SK-N-SH (cell line): ENCODE results near the gene BIRC5. TPM values are rescaled to one million over a fixed set of nuclear protein-coding genes. Genes with fewer than 3 reads are reported as not detected.
"Not testable (repeated sequence)": the region's sequence is repeated elsewhere in the genome, so short reads cannot be mapped to it uniquely, and the experiment has no call there.

Source experiments
- CTCF ChIA-PET: fragments of 300-600, 350-600 bp; formaldehyde crosslinking; extraction: SDS; loops from one replicate; lab custom pipeline; 2021; lab: Yijun Ruan, JAX
- POLR2A ChIA-PET: fragments of 350-600 bp; sonication (Branson Sonifier 250); formaldehyde crosslinking; extraction: SDS; loops from one replicate; lab custom pipeline; 2020; ENCODE audit warnings: antibody characterized with exemption, inconsistent platforms; lab: Yijun Ruan, JAX
- DNase-seq: peaks from one replicate; pipeline ENCODE4 v3.0.0; 2012
- H2AFZ ChIP-seq: fragments of 200-600 bp; sonication (generic); 2 replicates; pipeline ENCODE4 v1.8.1; 2016; ENCODE audit warnings: antibody characterized with exemption, mild to moderate bottlenecking, low read depth
- H3F3A ChIP-seq: fragments of 200-600 bp; sonication (generic); replicated peaks from 2 replicates; pipeline ENCODE3; 2016; ENCODE audit warnings: antibody characterized with exemption, mild to moderate bottlenecking; ENCODE audit not compliant: insufficient read depth
- H3K27ac ChIP-seq, 2 experiments: fragments of 200-500 bp in 1 of 2; fragments of 200-600 bp in 1 of 2; sonication (Bioruptor generic) in 1 of 2; sonication (generic), shearing (Covaris generic) in 1 of 2; 2 replicates each; pipeline versions ENCODE4 v1.5.1 to v1.6.1; 2014 to 2016; ENCODE audit warnings: low read depth in 2 of 2, inconsistent platforms in 1 of 2, low read length in 1 of 2, mild to moderate bottlenecking in 1 of 2, mixed read lengths in 1 of 2
- H3K27me3 ChIP-seq: fragments of 200-600 bp; sonication (generic), shearing (Covaris generic); 2 replicates; pipeline ENCODE4 v1.6.1; 2016; ENCODE audit warnings: mixed run types; ENCODE audit not compliant: insufficient read depth
- H3K36me3 ChIP-seq, 2 experiments: fragments of 200-500 bp in 1 of 2; fragments of 200-600 bp in 1 of 2; sonication (Bioruptor generic) in 1 of 2; sonication (generic) in 1 of 2; replicated peaks in 1 of 2; 2 replicates each; pipeline versions ENCODE3 to v1.5.1; 2014 to 2016; ENCODE audit warnings: low read length in 1 of 2, mild to moderate bottlenecking in 1 of 2; ENCODE audit not compliant: insufficient read depth in 2 of 2, control insufficient read depth in 1 of 2
- H3K4me1 ChIP-seq, 2 experiments: fragments of 200-500 bp in 1 of 2; fragments of 200-600 bp in 1 of 2; sonication (Bioruptor generic) in 1 of 2; sonication (generic), shearing (Covaris generic) in 1 of 2; 2 replicates each; pipeline versions ENCODE4 v1.5.1 to v1.6.1; 2014 to 2016; ENCODE audit warnings: low read depth in 1 of 2, low read length in 1 of 2, mixed run types in 1 of 2; ENCODE audit not compliant: insufficient read depth in 2 of 2, control insufficient read depth in 1 of 2
- H3K4me2 ChIP-seq: fragments of 200-600 bp; sonication (generic), shearing (Covaris generic); 2 replicates; pipeline ENCODE4 v1.6.1; 2017; ENCODE audit warnings: mixed run types
- H3K4me3 ChIP-seq, 2 experiments: fragments of 200-500 bp in 1 of 2; fragments of 200-600 bp in 1 of 2; sonication (Bioruptor generic) in 1 of 2; sonication (generic), shearing (Covaris generic) in 1 of 2; 2 replicates each; pipeline versions ENCODE4 v1.5.1 to v1.8.1; 2014 to 2016; ENCODE audit warnings: low read depth in 2 of 2, inconsistent platforms in 1 of 2, low read length in 1 of 2, mild to moderate bottlenecking in 1 of 2, mixed read lengths in 1 of 2, moderate library complexity in 1 of 2
- H3K79me2 ChIP-seq: fragments of 200-600 bp; sonication (generic); 2 replicates; pipeline ENCODE4 v1.8.1; 2017; ENCODE audit warnings: mild to moderate bottlenecking; ENCODE audit not compliant: insufficient read depth
- H3K9ac ChIP-seq: fragments of 200-600 bp; sonication (generic); 2 replicates; pipeline ENCODE4 v1.6.1; 2017; ENCODE audit warnings: mixed run types
- H3K9me2 ChIP-seq: fragments of 200-600 bp; sonication (generic); 2 replicates; pipeline ENCODE4 v1.6.1; 2017; ENCODE audit warnings: mixed run types
- H3K9me3 ChIP-seq: fragments of 200-600 bp; sonication (generic); 2 replicates; pipeline ENCODE4 v1.6.1; 2017; ENCODE audit warnings: mixed run types, mild to moderate bottlenecking, moderate library complexity
- H4K20me1 ChIP-seq: fragments of 200-600 bp; sonication (generic); 2 replicates; pipeline ENCODE4 v1.6.1; 2017; ENCODE audit warnings: mild to moderate bottlenecking, mixed run types; ENCODE audit not compliant: insufficient read depth
- ELF1 ChIP-seq: IDR thresholded peaks from 2 replicates; pipeline ENCODE4 v1.4.0; 2012
- FOXJ3 ChIP-seq: sonication (generic); formaldehyde crosslinking; IDR thresholded peaks from 2 replicates; pipeline ENCODE4 v1.5.1; 2020; ENCODE audit warnings: mild to moderate bottlenecking, missing genetic modification reagents
- FOXM1 ChIP-seq: IDR thresholded peaks from 2 replicates; pipeline ENCODE4 v1.4.0; 2012; ENCODE audit warnings: low read depth, mild to moderate bottlenecking
- GATA2 ChIP-seq: sonication (generic); formaldehyde crosslinking; IDR thresholded peaks from 2 replicates; pipeline ENCODE4 v1.5.0; 2020; ENCODE audit warnings: mild to moderate bottlenecking, missing genetic modification reagents
- MXI1 ChIP-seq: IDR thresholded peaks from 2 replicates; pipeline ENCODE4 v1.6.1; 2012; ENCODE audit warnings: mild to moderate bottlenecking, low read depth, low read length, improper control_type of control experiment
- NRF1 ChIP-seq: IDR thresholded peaks from 2 replicates; pipeline ENCODE4 v1.6.1; 2012; ENCODE audit warnings: low read depth, mild to moderate bottlenecking, low read length
- RCOR1 ChIP-seq: fragments of 150-350 bp; IDR thresholded peaks from 2 replicates; pipeline ENCODE4 v1.6.1; 2017; ENCODE audit warnings: antibody characterized with exemption, low read length
- RXRA ChIP-seq: IDR thresholded peaks from 2 replicates; pipeline ENCODE4 v1.4.0; 2012; ENCODE audit warnings: low read depth, mild to moderate bottlenecking, borderline replicate concordance
- USF2 ChIP-seq: fragments of 150-350 bp; IDR thresholded peaks from 2 replicates; pipeline ENCODE4 v1.6.1; 2017; ENCODE audit warnings: antibody characterized with exemption, low read length, low read depth, borderline replicate concordance
- WGBS: methylation state at CpG from one replicate; pipeline ENCODE4 v1.1.6; 2017; ENCODE audit warnings: low lambda C conversion rate; 5-methylcytosine and 5-hydroxymethylcytosine counted together
- polyA plus RNA-seq, 3 experiments: library from polyadenylated mRNA; depleted of rRNA; stranded (reverse); fragments of >200 nt; gene quantifications; 2 replicates each; pipeline ENCODE4 v1.2.3, GENCODE V29; 2012
- TF ChIP-seq, protein P1 (sequence below): IDR thresholded peaks from 2 replicates; pipeline ENCODE4 v1.4.0; 2012; ENCODE audit warnings: low read depth, borderline replicate concordance

Gene BIRC5
- polyA plus RNA-seq, 1 of the 3 experiments (the other 2 are of a cell fraction): 31.4 TPM

- TF ChIP-seq FOXM1: no peak
- no peak for TF ChIP-seq NRF1
Measured at GRCh38 chr17:78231991-78232858, 18.2 kb downstream of the BIRC5 start (continued).

- H3F3A ChIP-seq: no peaks in the 10 kb centered on the region
- no peak overlapping the region for H3K4me2 ChIP-seq
- no peak for TF ChIP-seq ELF1
- no peaks in the 10 kb centered on the region for H3K9me3 ChIP-seq
- no peak overlapping the region for H2AFZ ChIP-seq
- H3K79me2 ChIP-seq: no peaks in the 10 kb centered on the region
- no peak overlapping the region for H3K27ac ChIP-seq
- no peaks in the 10 kb centered on the region for H4K20me1 ChIP-seq
- no peak for DNase-seq
- no peak overlapping the region for H3K4me3 ChIP-seq
- WGBS: 80% methylated on average over 2 of the region's 2 CpGs
- no peaks in the 10 kb centered on the region for H3K9me2 ChIP-seq
- CTCF ChIA-PET: interaction anchor here (1.9 kb wide), 1 partner anchor 18 kb away, joined by 11 read pairs; no protein-coding TSS in a partner anchor
- POLR2A ChIA-PET: no interaction called here
- H3K4me1 ChIP-seq: peaks cover 0 to 23% of the 10 kb centered on the region in 2 experiments; a peak in 1 of 4 replicates
- H3K36me3 ChIP-seq: no peaks in the 10 kb centered on the region
- H3K9ac ChIP-seq: no peak overlapping the region
- peaks cover 21% of the 10 kb centered on the region for H3K27me3 ChIP-seq
Measured at GRCh38 chr17:78232859-78233173, 18.8 kb downstream of the BIRC5 start.

GRCh38 chr17:78233678-78234077 is 19.6 kb downstream of the BIRC5 start:
- Histone ChIP-seq H3K9ac (no peak overlapping the region), H4K20me1 (no peaks in the 10 kb centered on the region), H3K27ac (no peak overlapping the region), H3K4me1 (peaks cover 0 to 32% of the 10 kb centered on the region in 2 experiments; a peak in 1 of 4 replicates), H3K79me2 (no peaks in the 10 kb centered on the region), H3F3A (no peaks in the 10 kb centered on the region), H2AFZ (no peak overlapping the region), H3K9me2 (no peaks in the 10 kb centered on the region), H3K36me3 (no peaks in the 10 kb centered on the region), H3K4me3 (no peak overlapping the region), H3K4me2 (no peak overlapping the region), H3K9me3 (no peaks in the 10 kb centered on the region), H3K27me3 (peaks cover 21% of the 10 kb centered on the region)
- CTCF ChIA-PET: interaction anchor here (6.4 kb wide), 1 partner anchor 17 kb away, joined by 95 read pairs; no protein-coding TSS in a partner anchor
- no peak for DNase-seq
- TF ChIP-seq NRF1 (no peak), GATA2 (CRISPR knock-in tag) (no peak)
- WGBS: 84% methylated on average over 10 of the region's 10 CpGs
- POLR2A ChIA-PET: interaction anchor here (0.6 kb wide), 1 partner anchor 23 kb away, joined by 3 read pairs; no protein-coding TSS in a partner anchor

DNA sequence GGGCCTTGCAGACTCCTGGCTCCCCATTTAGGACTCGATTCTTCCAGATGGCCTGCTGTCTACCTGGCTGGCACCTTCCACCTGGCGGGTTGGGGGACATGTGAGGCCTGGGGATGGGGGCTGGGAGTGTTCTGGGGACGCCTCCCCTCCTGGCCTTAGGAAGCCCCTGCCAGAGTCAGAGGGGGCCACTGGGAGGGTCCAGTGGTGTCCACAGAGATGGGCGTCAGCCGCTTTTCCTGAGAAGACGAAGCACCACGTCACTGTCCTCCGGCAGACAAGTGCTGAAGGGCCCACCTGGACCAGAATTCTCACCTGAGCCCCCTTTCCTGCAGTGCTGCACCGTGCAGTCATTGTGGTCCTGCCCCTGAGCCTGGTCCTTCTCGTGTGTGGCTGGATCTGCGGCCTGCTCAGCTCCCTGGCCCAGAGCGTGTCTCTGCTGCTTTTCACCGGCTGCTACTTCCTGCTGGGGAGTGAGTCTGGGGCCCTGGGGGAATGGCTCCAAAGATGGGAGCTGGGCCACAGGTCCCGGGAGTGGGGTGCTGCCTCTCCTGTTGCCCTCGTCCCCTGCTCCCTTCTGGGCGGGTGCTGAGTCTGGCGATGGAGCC is 20.3 kb downstream of the BIRC5 start:
- ChIA-PET CTCF (interaction anchor here (0.6 to 6.4 kb wide), 2 partner anchors 17 to 903 kb away, joined by 3 to 95 read pairs; no protein-coding TSS in a partner anchor), POLR2A (interaction anchor here (0.6 kb wide), 1 partner anchor 22 kb away, joined by 3 read pairs; no protein-coding TSS in a partner anchor)
- peaks cover 0 to 36% of the 10 kb centered on the region in 2 experiments; a peak in 1 of 4 replicates for H3K4me1 ChIP-seq
- H3K9me2 ChIP-seq: no peaks in the 10 kb centered on the region
- no peak overlapping the region for H3K4me3 ChIP-seq
- no peak overlapping the region for H3K4me2 ChIP-seq
- H2AFZ ChIP-seq: no peak overlapping the region
- no peaks in the 10 kb centered on the region for H4K20me1 ChIP-seq
- no peak for DNase-seq
- H3K27ac ChIP-seq: no peak overlapping the region; a peak in 1 of 4 replicates
- H3F3A ChIP-seq: no peaks in the 10 kb centered on the region
- no peaks in the 10 kb centered on the region for H3K9me3 ChIP-seq
- peaks cover 21% of the 10 kb centered on the region for H3K27me3 ChIP-seq
- TF ChIP-seq FOXJ3 (CRISPR knock-in tag): no peak
- TF ChIP-seq RXRA: no peak
- no peak for TF ChIP-seq ELF1
- TF ChIP-seq USF2: no peak
- no peak for TF ChIP-seq RCOR1
- no peak for TF ChIP-seq MXI1
- TF ChIP-seq, protein P1, sequence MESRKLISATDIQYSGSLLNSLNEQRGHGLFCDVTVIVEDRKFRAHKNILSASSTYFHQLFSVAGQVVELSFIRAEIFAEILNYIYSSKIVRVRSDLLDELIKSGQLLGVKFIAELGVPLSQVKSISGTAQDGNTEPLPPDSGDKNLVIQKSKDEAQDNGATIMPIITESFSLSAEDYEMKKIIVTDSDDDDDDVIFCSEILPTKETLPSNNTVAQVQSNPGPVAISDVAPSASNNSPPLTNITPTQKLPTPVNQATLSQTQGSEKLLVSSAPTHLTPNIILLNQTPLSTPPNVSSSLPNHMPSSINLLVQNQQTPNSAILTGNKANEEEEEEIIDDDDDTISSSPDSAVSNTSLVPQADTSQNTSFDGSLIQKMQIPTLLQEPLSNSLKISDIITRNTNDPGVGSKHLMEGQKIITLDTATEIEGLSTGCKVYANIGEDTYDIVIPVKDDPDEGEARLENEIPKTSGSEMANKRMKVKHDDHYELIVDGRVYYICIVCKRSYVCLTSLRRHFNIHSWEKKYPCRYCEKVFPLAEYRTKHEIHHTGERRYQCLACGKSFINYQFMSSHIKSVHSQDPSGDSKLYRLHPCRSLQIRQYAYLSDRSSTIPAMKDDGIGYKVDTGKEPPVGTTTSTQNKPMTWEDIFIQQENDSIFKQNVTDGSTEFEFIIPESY: no peak
- 69% methylated on average over 12 of the region's 17 CpGs for WGBS
- no peak overlapping the region for H3K9ac ChIP-seq
- H3K36me3 ChIP-seq: no peaks in the 10 kb centered on the region
- H3K79me2 ChIP-seq: no peaks in the 10 kb centered on the region

GRCh38 chr17:78235022-78235421 is 21.0 kb downstream of the BIRC5 start:
- POLR2A ChIA-PET, H4K20me1 ChIP-seq, H3K4me2 ChIP-seq, DNase-seq, H3K27ac ChIP-seq, H3K9ac ChIP-seq, H2AFZ ChIP-seq, H3F3A ChIP-seq, H3K79me2 ChIP-seq, H3K36me3 ChIP-seq, H3K4me3 ChIP-seq, H3K9me3 ChIP-seq, H3K9me2 ChIP-seq: not testable (repeated sequence)
- WGBS: 90% methylated on average over 6 of the region's 6 CpGs
- CTCF ChIA-PET: interaction anchor here (0.6 to 6.4 kb wide), 2 partner anchors 16 to 904 kb away, joined by 3 to 95 read pairs; no protein-coding TSS in a partner anchor
- H3K27me3 ChIP-seq: peaks cover 21% of the 10 kb centered on the region
- peaks cover 0 to 36% of the 10 kb centered on the region in 2 experiments; a peak in 1 of 4 replicates for H3K4me1 ChIP-seq
